Measurements from ENCODE around the gene KRTAP10-2. TPM values are rescaled to one million over a fixed set of nuclear protein-coding genes. Genes with fewer than 3 reads are reported as not detected.

Gene KRTAP10-2
- total RNA-seq, 6 experiments from 2014 or later: not detected

- Mint-ChIP-seq H3K36me3 (ENCODE audit: low read depth) (no peaks in the 10 kb centered on the region; the same call in 1 of the 2 replicates), H3K4me3 (no peak overlapping the region), H3K4me1 (ENCODE audit: low read depth) (no peaks in the 10 kb centered on the region), H3K9me3 (peaks cover 42% of the 10 kb centered on the region), H3K27me3 (ENCODE audit: insufficient read depth) (peaks cover 7% of the 10 kb centered on the region), H3K27ac (no peak overlapping the region)
- DNase-seq: no peak
- TF ChIP-seq CTCF (IDR thresholded peaks at IDR 0.05): no peak
These were observed 35.0 kb downstream of the KRTAP10-2 start for GRCh38 chr21:44516342-44516741.

GRCh38 chr21:44515359-44516165 lies 35.7 kb downstream of the KRTAP10-2 start:
- H3K4me3 Mint-ChIP-seq: no peak overlapping the region
- peaks cover 40% of the 10 kb centered on the region for H3K9me3 Mint-ChIP-seq
- no peaks in the 10 kb centered on the region; the same call in 1 of the 2 replicates for H3K36me3 Mint-ChIP-seq (ENCODE audit: low read depth)
- no peak for TF ChIP-seq CTCF (IDR thresholded peaks at IDR 0.05)
- peaks cover 7% of the 10 kb centered on the region for H3K27me3 Mint-ChIP-seq (ENCODE audit: insufficient read depth)
- DNase-seq: no peak
- no peaks in the 10 kb centered on the region for H3K4me1 Mint-ChIP-seq (ENCODE audit: low read depth)
- no peak overlapping the region for H3K27ac Mint-ChIP-seq

- no peak overlapping the region for H3K4me3 Mint-ChIP-seq
- no peak for TF ChIP-seq CTCF (IDR thresholded peaks at IDR 0.05)
- H3K27me3 Mint-ChIP-seq (ENCODE audit: insufficient read depth): peaks cover 7% of the 10 kb centered on the region
- no peaks in the 10 kb centered on the region; the same call in 1 of the 2 replicates for H3K36me3 Mint-ChIP-seq (ENCODE audit: low read depth)
- no peak overlapping the region for H3K27ac Mint-ChIP-seq
- H3K4me1 Mint-ChIP-seq (ENCODE audit: low read depth): no peaks in the 10 kb centered on the region
- DNase-seq: no peak
- H3K9me3 Mint-ChIP-seq: peaks cover 36% of the 10 kb centered on the region
These were observed 36.5 kb downstream of the KRTAP10-2 start for GRCh38 chr21:44514746-44515358.

GRCh38 chr21:44514218-44514520 lies 37.1 kb downstream of the KRTAP10-2 start:
- Mint-ChIP-seq H3K4me1 (ENCODE audit: low read depth) (no peaks in the 10 kb centered on the region), H3K9me3 (peaks cover 36% of the 10 kb centered on the region), H3K27ac (no peak overlapping the region), H3K4me3 (no peak overlapping the region), H3K36me3 (ENCODE audit: low read depth) (no peaks in the 10 kb centered on the region; the same call in 1 of the 2 replicates), H3K27me3 (ENCODE audit: insufficient read depth) (peaks cover 7% of the 10 kb centered on the region)
- DNase-seq: no peak
- no peak for TF ChIP-seq CTCF (IDR thresholded peaks at IDR 0.05)

GRCh38 chr21:44513389-44514217 lies 37.7 kb downstream of the KRTAP10-2 start:
- DNase-seq: no peak
- no peak for TF ChIP-seq CTCF (IDR thresholded peaks at IDR 0.05)
- Mint-ChIP-seq H3K4me1 (ENCODE audit: low read depth) (no peaks in the 10 kb centered on the region), H3K36me3 (ENCODE audit: low read depth) (no peaks in the 10 kb centered on the region; the same call in 1 of the 2 replicates), H3K4me3 (no peak overlapping the region), H3K27me3 (ENCODE audit: insufficient read depth) (peaks cover 7% of the 10 kb centered on the region), H3K27ac (no peak overlapping the region), H3K9me3 (peaks cover 32% of the 10 kb centered on the region)
